MM.1S (cell line): Measurements from ENCODE around the gene METAP2.

Experiments used
- DNase-seq: peaks from one replicate; pipeline ENCODE4 v3.0.0-alpha.2; 2015
- H2AFZ ChIP-seq: fragments of 300-600 bp; sonication (generic); 2 replicates; pipeline ENCODE4 v1.6.0; 2016; ENCODE audit warnings: antibody characterized with exemption, low read length
- H3F3A ChIP-seq: fragments of 300-600 bp; sonication (generic); 2 replicates; pipeline ENCODE4 v1.6.1; 2016; ENCODE audit warnings: mild to moderate bottlenecking, antibody characterized with exemption, low read length, moderate library complexity, mixed read lengths; ENCODE audit not compliant: insufficient read depth
- H3K27ac ChIP-seq: fragments of 300-600 bp; sonication (generic); 2 replicates; pipeline ENCODE4 v1.5.1; 2016; ENCODE audit warnings: mild to moderate bottlenecking, low read length
- H3K27me3 ChIP-seq: fragments of 300-600 bp; sonication (generic); replicated peaks from 2 replicates; pipeline ENCODE4 v1.6.0; 2016; ENCODE audit warnings: low read length; ENCODE audit not compliant: insufficient read depth
- H3K36me3 ChIP-seq: fragments of 300-600 bp; sonication (generic); replicated peaks from 2 replicates; pipeline ENCODE4 v1.6.1; 2016; ENCODE audit warnings: mild to moderate bottlenecking, low read length, mixed read lengths; ENCODE audit not compliant: insufficient read depth
- H3K4me1 ChIP-seq: fragments of 300-600 bp; sonication (generic); 2 replicates; pipeline ENCODE4 v1.6.1; 2016; ENCODE audit warnings: low read length, mixed read lengths
- H3K4me2 ChIP-seq: fragments of 300-600 bp; sonication (generic); 2 replicates; pipeline ENCODE4 v1.6.0; 2016; ENCODE audit warnings: low read depth, low read length
- H3K4me3 ChIP-seq: fragments of 300-600 bp; sonication (generic); 2 replicates; pipeline ENCODE4 v1.5.1; 2016; ENCODE audit warnings: low read length, mixed read lengths
- H3K79me2 ChIP-seq: fragments of 300-600 bp; sonication (generic); 2 replicates; pipeline ENCODE4 v1.6.1; 2016; ENCODE audit warnings: mixed run types, low read length, mixed read lengths
- H3K9ac ChIP-seq: fragments of 300-600 bp; sonication (generic); 2 replicates; pipeline ENCODE4 v1.6.1; 2016; ENCODE audit warnings: low read length, mixed read lengths
- H3K9me2 ChIP-seq: fragments of 300-600 bp; sonication (generic); replicated peaks from 2 replicates; pipeline ENCODE4 v1.6.1; 2016; ENCODE audit warnings: mild to moderate bottlenecking, low read length, mixed read lengths; ENCODE audit not compliant: insufficient read depth
- H3K9me3 ChIP-seq: fragments of 300-600 bp; sonication (generic); replicated peaks from 2 replicates; pipeline ENCODE4 v1.6.1; 2016; ENCODE audit warnings: mild to moderate bottlenecking, low read length, mixed read lengths; ENCODE audit not compliant: insufficient read depth
- H4K20me1 ChIP-seq: fragments of 300-600 bp; sonication (generic); 2 replicates; pipeline ENCODE4 v1.6.1; 2016; ENCODE audit warnings: mild to moderate bottlenecking, low read length, moderate library complexity, mixed read lengths; ENCODE audit not compliant: insufficient read depth
- CTCF ChIP-seq: fragments of 300-600 bp; sonication (generic); IDR thresholded peaks from 2 replicates; pipeline ENCODE4 v1.5.1; 2016; ENCODE audit warnings: antibody characterized with exemption, low read length, mixed read lengths
- EZH2 ChIP-seq: fragments of 300-600 bp; sonication (generic); optimal IDR thresholded peaks from 2 replicates; pipeline ENCODE3; 2017; ENCODE audit warnings: low read depth, mild to moderate bottlenecking, antibody characterized with exemption, low read length, mixed read lengths
- EZH2phosphoT487 ChIP-seq: fragments of 300-600 bp; sonication (generic); IDR thresholded peaks from 2 replicates; pipeline ENCODE4 v1.6.1; 2018; ENCODE audit warnings: antibody characterized with exemption, low read length

The METAP2 gene

GRCh38 chr12:95548056-95548538, 74.1 kb downstream of the METAP2 start:
- no peaks in the 10 kb centered on the region for H4K20me1 ChIP-seq
- H3K27me3 ChIP-seq: 0 out of 2 replicates have a peak, but pooled peaks cover 3% of the 10 kb centered on the region
- H3K27ac ChIP-seq: no peak overlapping the region
- no peak for DNase-seq
- no peak overlapping the region for H3K9ac ChIP-seq
- H3K4me2 ChIP-seq: peak overlapping the region; percentile 32; the same call in 1 of the 2 replicates
- no peaks in the 10 kb centered on the region for H3K4me1 ChIP-seq
- H3K36me3 ChIP-seq: no peaks in the 10 kb centered on the region
- peak overlapping the region; percentile 36; the same call in 1 of the 2 replicates for H3K4me3 ChIP-seq
- H3F3A ChIP-seq: no peaks in the 10 kb centered on the region
- H3K9me2 ChIP-seq: no peaks in the 10 kb centered on the region
- H3K9me3 ChIP-seq: no peaks in the 10 kb centered on the region
- no peaks in the 10 kb centered on the region for H3K79me2 ChIP-seq
- no peak overlapping the region for H2AFZ ChIP-seq
- no peak for TF ChIP-seq EZH2phosphoT487
- TF ChIP-seq EZH2: no peak

GRCh38 chr12:95548539-95549391, 74.8 kb downstream of the METAP2 start:
- Histone ChIP-seq H3K4me1 (no peaks in the 10 kb centered on the region), H3K79me2 (no peaks in the 10 kb centered on the region), H3K36me3 (no peaks in the 10 kb centered on the region), H3K9me2 (no peaks in the 10 kb centered on the region), H3K27me3 (0 out of 2 replicates have a peak, but pooled peaks cover 3% of the 10 kb centered on the region), H3K27ac (no peak overlapping the region), H2AFZ (no peak overlapping the region), H3K4me3 (peak overlapping the region; percentile 36; the same call in 1 of the 2 replicates), H4K20me1 (no peaks in the 10 kb centered on the region), H3K9ac (no peak overlapping the region), H3K4me2 (peak overlapping the region; percentile 35; the same call in 1 of the 2 replicates), H3F3A (no peaks in the 10 kb centered on the region), H3K9me3 (no peaks in the 10 kb centered on the region)
- no peak for DNase-seq
- TF ChIP-seq EZH2 (no peak), CTCF (no peak), EZH2phosphoT487 (no peak)

DNA sequence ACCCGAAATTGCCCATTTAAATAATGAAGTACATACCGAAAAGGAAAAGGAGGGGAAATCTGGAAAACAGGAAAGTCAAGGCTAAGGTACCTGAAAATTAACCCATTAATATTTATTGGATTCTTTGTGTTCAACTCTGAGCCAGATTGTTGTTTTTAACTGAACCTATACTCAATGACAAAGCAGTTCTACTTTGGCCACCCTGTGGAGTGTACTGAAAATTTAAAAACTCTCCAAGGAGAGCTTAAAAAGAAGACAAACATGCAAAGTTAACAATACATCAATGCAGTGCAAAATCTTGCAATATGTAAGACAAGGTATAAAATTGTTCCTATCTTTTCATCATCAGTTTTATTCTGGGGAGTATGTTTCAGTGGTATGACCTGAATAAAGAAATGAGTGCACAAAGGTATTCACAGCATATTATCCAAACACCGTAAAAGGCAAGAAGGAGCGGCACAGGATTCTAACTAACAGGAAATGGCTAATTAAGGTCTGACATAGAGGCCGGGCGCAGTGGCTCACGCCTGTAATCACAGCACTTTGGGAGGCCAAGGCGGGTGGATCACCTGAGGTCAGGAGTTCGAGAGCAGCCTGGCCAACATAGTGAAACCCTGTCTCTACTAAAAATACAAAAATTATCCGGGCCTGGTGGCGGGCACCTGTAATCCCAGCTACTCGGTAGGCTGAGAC, 75.6 kb downstream of the METAP2 start:
- Histone ChIP-seq H3K79me2 (no peaks in the 10 kb centered on the region), H3K27me3 (0 out of 2 replicates have a peak, but pooled peaks cover 3% of the 10 kb centered on the region), H2AFZ (no peak overlapping the region), H4K20me1 (no peaks in the 10 kb centered on the region), H3F3A (no peaks in the 10 kb centered on the region), H3K9me2 (no peaks in the 10 kb centered on the region), H3K4me2 (no peak overlapping the region), H3K36me3 (no peaks in the 10 kb centered on the region), H3K9me3 (no peaks in the 10 kb centered on the region), H3K27ac (no peak overlapping the region), H3K4me3 (no peak overlapping the region), H3K4me1 (no peaks in the 10 kb centered on the region), H3K9ac (no peak overlapping the region)
- TF ChIP-seq EZH2: no peak
- TF ChIP-seq CTCF: no peak
- no peak for TF ChIP-seq EZH2phosphoT487
- no peak for DNase-seq
